Endothelial cell of umbilical vein (primary cell): ENCODE data around the gene ESYT2. TPM values are rescaled to one million over a fixed set of nuclear protein-coding genes. Genes with fewer than 3 reads are reported as not detected.
A peak's percentile ranks its signal among the peaks of the same experiment; 100 is the strongest.

Experiments
- BruUV-seq: library from RNA; stranded (reverse); fragments of 400-500 nt; replicated peaks from 2 replicates; lab custom pipeline; 2021; lab: Mats Ljungman, UMichigan
- CTCF ChIA-PET: fragments of 300-600, 350-600 bp; sonication (Branson Sonifier 250); formaldehyde crosslinking; loops from one replicate; lab custom pipeline; 2021; ENCODE audit warnings: antibody characterized with exemption, inconsistent platforms; lab: Charles Lee
- POLR2A ChIA-PET: fragments of 300-600, 350-600 bp; sonication (Branson Sonifier 250); formaldehyde crosslinking; loops from one replicate; lab custom pipeline; 2021; ENCODE audit warnings: antibody characterized with exemption, inconsistent platforms; lab: Charles Lee
- DNase-seq: peaks from one replicate; pipeline ENCODE4 v3.0.0-alpha.2; 2011; ENCODE audit warnings: low read depth, low spot score
- FAIRE-seq: peaks from 2 replicates; lab custom pipeline; 2011; peaks lifted over from hg19 to GRCh38; lab: Jason Lieb, UNC
- H2AFZ ChIP-seq: 2 replicates; pipeline ENCODE4 v1.6.0; 2012; ENCODE audit warnings: low read depth, low read length, control low read depth, inconsistent platforms
- H3K27ac ChIP-seq: 2 replicates; pipeline ENCODE4 v1.5.1; 2011; ENCODE audit warnings: low read depth, mild to moderate bottlenecking, control low read depth, low read length, moderate library complexity; ENCODE audit not compliant: insufficient read depth
- H3K27me3 ChIP-seq, 2 experiments: 2 replicates each; pipeline versions ENCODE4 v1.6.0 to v1.6.1; 2011; ENCODE audit warnings: low read length in 2 of 2, mixed read lengths in 1 of 2; ENCODE audit not compliant: control insufficient read depth in 2 of 2, insufficient read depth in 2 of 2
- H3K36me3 ChIP-seq, 2 experiments: 2 replicates in 1 of 2; 3 replicates in 1 of 2; pipeline ENCODE4 v1.5.1; 2011; ENCODE audit warnings: low read length in 2 of 2, mild to moderate bottlenecking in 1 of 2, moderate library complexity in 1 of 2; ENCODE audit not compliant: control insufficient read depth in 2 of 2, insufficient read depth in 2 of 2; ENCODE audit errors: extremely low read depth in 1 of 2
- H3K4me1 ChIP-seq: 3 replicates; pipeline ENCODE4 v1.5.1; 2011; ENCODE audit warnings: mild to moderate bottlenecking, low read length; ENCODE audit not compliant: control insufficient read depth, insufficient read depth; ENCODE audit errors: extremely low read depth
- H3K4me2 ChIP-seq: 2 replicates; pipeline ENCODE4 v1.6.1; 2011; ENCODE audit warnings: low read length, control low read depth, mixed read lengths; ENCODE audit not compliant: insufficient read depth
- H3K4me3 ChIP-seq, 3 experiments: fragments of 200-600 bp in 1 of 3; sonication (generic), shearing (Covaris generic) in 1 of 3; replicated peaks in 1 of 3; 2 replicates each; pipeline ENCODE4 v1.5.1; 2011 to 2016; ENCODE audit warnings: control low read depth in 3 of 3, low read length in 3 of 3, mild to moderate bottlenecking in 2 of 3, inconsistent platforms in 1 of 3, low read depth in 1 of 3, moderate library complexity in 1 of 3; ENCODE audit not compliant: insufficient read depth in 1 of 3
- H3K79me2 ChIP-seq: 2 replicates; pipeline ENCODE4 v1.6.0; 2012; ENCODE audit warnings: low read length, inconsistent platforms; ENCODE audit not compliant: control insufficient read depth, insufficient read depth
- H3K9ac ChIP-seq: replicated peaks from 2 replicates; pipeline ENCODE3; 2011; ENCODE audit warnings: low read length, control low read depth; ENCODE audit not compliant: insufficient read depth; ENCODE audit errors: extremely low read depth
- H3K9me1 ChIP-seq: replicated peaks from 3 replicates; pipeline ENCODE4 v1.6.0; 2011; ENCODE audit warnings: mild to moderate bottlenecking, low read length; ENCODE audit not compliant: control insufficient read depth, insufficient read depth; ENCODE audit errors: extremely low read depth
- H3K9me3 ChIP-seq: replicated peaks from 2 replicates; pipeline ENCODE4 v1.5.1; 2012; ENCODE audit warnings: low read length, inconsistent platforms; ENCODE audit not compliant: control insufficient read depth, insufficient read depth
- H4K20me1 ChIP-seq: replicated peaks from 2 replicates; pipeline ENCODE3; 2011; ENCODE audit warnings: mild to moderate bottlenecking, low read length; ENCODE audit not compliant: control insufficient read depth, insufficient read depth; ENCODE audit errors: extremely low read depth
- CTCF ChIP-seq, 2 donors: IDR thresholded peaks; 1 replicate in 1 of 2; 2 replicates in 1 of 2; pipeline ENCODE4 v1.5.1; 2011; ENCODE audit warnings: low read length in 2 of 2, mild to moderate bottlenecking in 2 of 2, moderate library complexity in 2 of 2, control low read depth in 1 of 2, inconsistent platforms in 1 of 2, low read depth in 1 of 2; ENCODE audit not compliant: insufficient read depth in 1 of 2; ENCODE audit errors: extremely low read depth in 1 of 2
- EZH2 ChIP-seq: IDR thresholded peaks from 2 replicates; pipeline ENCODE4 v1.6.1; 2012; ENCODE audit warnings: borderline replicate concordance, low read depth, mild to moderate bottlenecking, moderate library complexity, low read length, inconsistent platforms; ENCODE audit not compliant: severe bottlenecking
- FOS ChIP-seq: IDR thresholded peaks from 2 replicates; pipeline ENCODE4 v1.6.1; 2011; ENCODE audit warnings: mild to moderate bottlenecking, low read length, moderate library complexity, borderline replicate concordance; ENCODE audit not compliant: insufficient read depth
- GATA2 ChIP-seq: IDR thresholded peaks from 2 replicates; pipeline ENCODE4 v1.7.0; 2011; ENCODE audit warnings: low read depth, mild to moderate bottlenecking, moderate library complexity, mixed read lengths, low read length; ENCODE audit not compliant: insufficient read length, insufficient read depth
- JUN ChIP-seq: IDR thresholded peaks from 2 replicates; pipeline ENCODE4 v1.6.1; 2011; ENCODE audit warnings: borderline replicate concordance, low read depth; ENCODE audit not compliant: insufficient read length, insufficient read depth
- MAX ChIP-seq: IDR thresholded peaks from 2 replicates; pipeline ENCODE4 v1.6.1; 2011; ENCODE audit not compliant: insufficient read depth, insufficient read length
- MYC ChIP-seq: IDR thresholded peaks from one replicate; pipeline ENCODE4 v1.6.1; 2011; ENCODE audit warnings: mild to moderate bottlenecking, low read depth, low read length
- POLR2A ChIP-seq: IDR thresholded peaks from 2 replicates; pipeline ENCODE4 v1.6.1; 2012; ENCODE audit warnings: low read depth, mild to moderate bottlenecking, control low read depth, low read length
- POLR2AphosphoS5 ChIP-seq: IDR thresholded peaks from 2 replicates; pipeline ENCODE4 v1.6.1; 2012; ENCODE audit warnings: low read depth, mild to moderate bottlenecking, control low read depth, low read length, moderate library complexity; ENCODE audit not compliant: insufficient read depth
- dilution Hi-C: fragments of 300-500 bp; cut with MboI; formaldehyde crosslinking; loops from one replicate; pipeline ENCODE4 v1.15.0; 2019; ENCODE audit warnings: low sequenced_read_pairs; ENCODE audit not compliant: extremely low pct_ligation_motif_present
- intact Hi-C: fragments of 100-400 bp; cut with micrococcal nuclease; formaldehyde crosslinking; loops from one replicate; pipeline ENCODE4 v1.10.0; 2022
- polyA plus RNA-seq, 4 experiments: library from polyadenylated mRNA; depleted of rRNA in 3 of 4; stranded (reverse) in 3 of 4; unstranded in 1 of 4; fragments of >200 nt; gene quantifications; 2 replicates each; pipeline versions ENCODE4 v1.2.1 to v1.2.3, GENCODE V29; 2011 to 2012; ENCODE audit warnings: missing spikeins in 1 of 4
- total RNA-seq: library from RNA; stranded (reverse); gene quantifications from 2 replicates; pipeline ENCODE4 v1.2.3, GENCODE V29; 2021

Gene ESYT2
- total and polyA plus RNA-seq, 2 donors (not counting 3 experiments of a cell fraction or from before 2014, with no cell fraction given) = 18.8 to 46.6 TPM

GRCh38 chr7:158829021-158829341, 328 bp downstream of the ESYT2 start:
- CTCF ChIA-PET = interaction anchor here (0.7 to 2.4 kb wide), 8 partner anchors 8 to 148 kb away, joined by 3 to 18 read pairs (median 8); no protein-coding TSS in a partner anchor
- Histone ChIP-seq H3K4me1 (peaks cover 10% of the 10 kb centered on the region), H3K4me3 (peak overlapping the region; percentile 72 to 99 (median 80)), H3K9me1 (no peaks in the 10 kb centered on the region), H3K9me3 (no peaks in the 10 kb centered on the region), H3K79me2 (peaks cover 33% of the 10 kb centered on the region), H3K4me2 (peak overlapping the region; percentile 66), H3K27me3 (peaks cover 0 to 1% of the 10 kb centered on the region in 2 experiments), H3K27ac (peak overlapping the region; percentile 66), H3K9ac (peak overlapping the region; percentile 74), H4K20me1 (no peaks in the 10 kb centered on the region), H3K36me3 (no peaks in the 10 kb centered on the region), H2AFZ (peak overlapping the region; percentile 56)
- FAIRE-seq (no peak), DNase-seq (peak; percentile 70)
- dilution Hi-C loops (no loop called here), intact Hi-C loops (loop anchor here (1.0 to 2.0 kb wide), 7 partner anchors 11 to 148 kb away; partner anchors contain the start of genes DYNC2I1 and NCAPG2)
- no TSS peak for BruUV-seq
- TF ChIP-seq MYC = no peak
- TF ChIP-seq JUN = no peak
- no peak for TF ChIP-seq EZH2
- no peak for TF ChIP-seq POLR2AphosphoS5
- no peak for TF ChIP-seq MAX
- no peak for TF ChIP-seq POLR2A
- no peak for TF ChIP-seq GATA2
- TF ChIP-seq CTCF (IDR thresholded peaks at IDR 0.05; ENCODE audit: extremely low read depth in 1 of 2, insufficient read depth in 1 of 2, low read depth in 1 of 2, low read length in 2 of 2) = no peak
- no peak for TF ChIP-seq FOS
- POLR2A ChIA-PET = interaction anchor here (0.5 to 1.1 kb wide), 4 partner anchors 31 to 76 kb away, joined by 3 to 5 read pairs (median 4); no protein-coding TSS in a partner anchor
